ENCODE measurements around the gene TRAF4. TPM values are rescaled to one million over a fixed set of nuclear protein-coding genes. Genes with fewer than 3 reads are reported as not detected.

Gene TRAF4
- total and polyA plus RNA-seq, 9 of the 15 experiments (the other 6 are each of a cell fraction or from before 2014, with no cell fraction given), result 2.4 to 147 (median 72.4) TPM

- Histone ChIP-seq H3K36me3 (ENCODE audit: control insufficient read depth, insufficient read depth, low read length) (peaks cover 78% of the 10 kb centered on the region), H2AFZ (ENCODE audit: low read depth, low read length) (no peak overlapping the region), H3K9me1 (ENCODE audit: control insufficient read depth, insufficient read depth, low read length) (no peaks in the 10 kb centered on the region), H3K9ac (ENCODE audit: insufficient read depth in 1 of 2, low read depth in 2 of 2, low read length in 2 of 2) (no peak overlapping the region), H3K9me3 (replicated peaks; ENCODE audit: control insufficient read depth, insufficient read depth, low read depth, low read length) (no peaks in the 10 kb centered on the region), H3K4me2 (ENCODE audit: insufficient read depth, low read length) (no peak overlapping the region), H3K27me3 (ENCODE audit: control insufficient read depth in 2 of 2, insufficient read depth in 2 of 2, low read length in 2 of 2) (no peaks in the 10 kb centered on the region), H3K4me1 (replicated peaks in 1 of 2; ENCODE audit: control insufficient read depth in 2 of 2, insufficient read depth in 2 of 2, low read length in 2 of 2) (peaks cover 3% of the 10 kb centered on the region in 2 experiments; a peak in 2 of 5 replicates), H3K79me2 (ENCODE audit: control insufficient read depth, insufficient read depth, low read length) (peaks cover 24% of the 10 kb centered on the region), H4K20me1 (replicated peaks; ENCODE audit: control insufficient read depth, insufficient read depth, low read length) (0 out of 2 replicates have a peak, but pooled peaks cover 7% of the 10 kb centered on the region), H3K4me3 (no peak overlapping the region), H3K27ac (ENCODE audit: extremely low read depth, low read depth, low read length) (no peak overlapping the region)
- intact Hi-C loops (cut with micrococcal nuclease) (loop anchor here (1.0 to 5.0 kb wide), 4 partner anchors 77 to 152 kb away; partner anchors contain the start of gene DHRS13), in situ Hi-C loops (cut with MboI) (no loop called here)
- CTCF ChIA-PET (ENCODE audit: low intra/inter-chr PET ratio), result interaction anchor here (0.6 to 1.9 kb wide), 6 partner anchors 48 to 348 kb away, joined by 3 to 10 read pairs (median 4); partner anchors contain the start of gene FLOT2
- ATAC-seq, result peak; percentile 86
- peak; percentile 73 to 87 (median 78) for DNase-seq (ENCODE audit: extremely low read depth in 1 of 4, low spot score in 3 of 4)
- WGBS (ENCODE audit: insufficient coverage, low coverage, missing lambda C conversion rate), result 58% methylated on average over 5 of the region's 5 CpGs
- POLR2A ChIA-PET, result interaction anchor here (0.5 to 4.0 kb wide), 18 partner anchors 9 to 192 kb away, joined by 3 to 47 read pairs (median 3); partner anchors contain the start of genes FAM222B, FLOT2, NEK8 and PROCA1
- FAIRE-seq, result peak; percentile 91
- no TSS peak for BruUV-seq (replicated peaks)
- TF ChIP-seq HSF4 (CRISPR knock-in tag; IDR thresholded peaks at IDR 0.05; ENCODE audit: borderline replicate concordance) (no peak), CTCFL (IDR thresholded peaks at IDR 0.05; ENCODE audit: borderline replicate concordance, insufficient read depth, low read depth, low read length, poor library complexity, severe bottlenecking) (peak; percentile 45), VEZF1 (CRISPR knock-in tag; IDR thresholded peaks at IDR 0.05) (peak; percentile 37; the same call in 1 of the 2 replicates), GABPB1 (CRISPR knock-in tag; IDR thresholded peaks at IDR 0.05) (no peak), RUNX1 (IDR thresholded peaks at IDR 0.05; ENCODE audit: low read depth) (no peak), DEAF1 (CRISPR knock-in tag; IDR thresholded peaks at IDR 0.05) (peak; percentile 75), ZNF274 (IDR thresholded peaks at IDR 0.05; ENCODE audit: borderline replicate concordance, low read depth, low read length) (no peak), ARID3A (IDR thresholded peaks at IDR 0.05; ENCODE audit: borderline replicate concordance, low read depth, low read length) (peak; percentile 74; the same call in 1 of the 2 replicates), RCOR1 (IDR thresholded peaks at IDR 0.05; ENCODE audit: borderline replicate concordance in 1 of 2, low read depth in 2 of 2, low read length in 2 of 2) (peak in 1 of 2 experiments; percentile 81; a peak in 2 of 4 replicates), RBM34 (IDR thresholded peaks at IDR 0.05; ENCODE audit: borderline replicate concordance, insufficient read depth, low read length) (no peak), JUND (IDR thresholded peaks at IDR 0.05; ENCODE audit: borderline replicate concordance, low read depth, low read length) (no peak), JUND (tag; IDR thresholded peaks at IDR 0.05; ENCODE audit: borderline replicate concordance, low read depth, low read length) (peak; percentile 16; the same call in 1 of the 3 replicates), KLF16 (IDR thresholded peaks at IDR 0.05) (0 out of 2 replicates have a peak, but pooled peaks have one; percentile 5), SPI1 (IDR thresholded peaks at IDR 0.05; ENCODE audit: borderline replicate concordance, low read depth, low read length) (no peak)
Measured at GRCh38 chr17:28763804-28764266, 20.0 kb downstream of the TRAF4 start.

Data from K562 (cell line).